ENCODE measurements around the gene FBXO10. TPM values are rescaled to one million over a fixed set of nuclear protein-coding genes. Genes with fewer than 3 reads are reported as not detected.

Gene FBXO10
- total RNA-seq = 4.9 and 8.3 TPM in 2 replicates

GRCh38 chr9:37575921-37576721 is at the start of gene FBXO10:
TSS of gene FBXO10 (minus strand) at chr9:37576380. CDS start at chr9:37541768, 34,612 bp downstream.

GRCh38 chr9:37592108-37592951 is 16.1 kb upstream of the FBXO10 start, which contains the start of gene TOMM5:
TSS of gene TOMM5 (minus strand) at chr9:37592597. CDS start at chr9:37592532, 65 bp downstream.

GRCh38 chr9:37485389-37486255 is 90.6 kb downstream of the FBXO10 start, which contains the start of gene POLR1E:
TSS of gene POLR1E (plus strand) at chr9:37485948. CDS start at chr9:37486048, 100 bp downstream.

GRCh38 chr9:37465249-37466036 is 110.7 kb downstream of the FBXO10 start, which contains the start of gene ZBTB5:
TSS of gene ZBTB5 (minus strand) at chr9:37465450. CDS start at chr9:37442551, 22,899 bp downstream.

Other genes with a start within 250 kb of the FBXO10 start
- 144 and 167 TPM in 2 replicates for gene GRHPR, start 153.7 kb downstream of the FBXO10 start, total RNA-seq
- 8.0 and 9.3 TPM in 2 replicates for gene ZBTB5, start 110.9 kb downstream of the FBXO10 start, total RNA-seq
- gene POLR1E, start 90.4 kb downstream of the FBXO10 start, total RNA-seq = 30.6 and 34.0 TPM in 2 replicates
- gene TOMM5, start 16.2 kb upstream of the FBXO10 start, total RNA-seq = 70.5 and 183 TPM in 2 replicates
- not detected in 2 replicates for gene FRMPD1, start 74.6 kb upstream of the FBXO10 start, total RNA-seq
- gene TRMT10B, start 177.4 kb upstream of the FBXO10 start, total RNA-seq = 2.6 and 7.8 TPM in 2 replicates
- 18.1 and 35.4 TPM in 2 replicates for gene EXOSC3, start 208.7 kb upstream of the FBXO10 start, total RNA-seq
- gene DCAF10, start 224.4 kb upstream of the FBXO10 start, total RNA-seq = 12.2 and 25.8 TPM in 2 replicates

Data from epithelial cell of alveolus of lung (primary cell).